ENCODE results near the gene PKNOX2. TPM values are rescaled to one million over a fixed set of nuclear protein-coding genes. Genes with fewer than 3 reads are reported as not detected.

The PKNOX2 gene
- total RNA-seq, 2 experiments from 2014 or later, result not detected

- peaks cover 16% of the 10 kb centered on the region for H3K27me3 Mint-ChIP-seq
- H3K27ac Mint-ChIP-seq, result no peak overlapping the region
- no peak for DNase-seq
- ChIA-PET POLR2A (no interaction called here), CTCF (no interaction called here)
- no peaks in the 10 kb centered on the region for H3K4me1 Mint-ChIP-seq
- H3K4me3 Mint-ChIP-seq, result no peak overlapping the region
- H3K36me3 Mint-ChIP-seq (ENCODE audit: low read depth), result no peaks in the 10 kb centered on the region
- H3K9me3 Mint-ChIP-seq, result no peaks in the 10 kb centered on the region
Measured at GRCh38 chr11:125390946-125391345, 226.4 kb downstream of the PKNOX2 start.

- Mint-ChIP-seq H3K27ac (no peak overlapping the region), H3K27me3 (peaks cover 22% of the 10 kb centered on the region), H3K9me3 (no peaks in the 10 kb centered on the region), H3K4me3 (no peak overlapping the region), H3K4me1 (no peaks in the 10 kb centered on the region), H3K36me3 (ENCODE audit: low read depth) (no peaks in the 10 kb centered on the region)
- ChIA-PET CTCF (no interaction called here), POLR2A (no interaction called here)
- no peak for DNase-seq
Measured at GRCh38 chr11:125393331-125393730, 228.8 kb downstream of the PKNOX2 start.

- CTCF ChIA-PET, result no interaction called here
Measured at GRCh38 chr11:125394296-125394695, 229.7 kb downstream of the PKNOX2 start.

GRCh38 chr11:125397421-125397820 is 232.9 kb downstream of the PKNOX2 start:
- ChIA-PET CTCF (interaction anchor here (0.6 to 1.5 kb wide), 3 partner anchors 17 to 93 kb away, joined by 3 to 5 read pairs (median 4); no protein-coding TSS in a partner anchor), POLR2A (no interaction called here)
- Mint-ChIP-seq H3K36me3 (ENCODE audit: low read depth) (no peaks in the 10 kb centered on the region), H3K4me3 (no peak overlapping the region), H3K27me3 (peaks cover 22% of the 10 kb centered on the region), H3K4me1 (no peaks in the 10 kb centered on the region), H3K9me3 (no peaks in the 10 kb centered on the region), H3K27ac (no peak overlapping the region)
- DNase-seq, result no peak

More at GRCh38 chr11:125394296-125394695, 229.7 kb downstream of the PKNOX2 start:
- Mint-ChIP-seq H3K27me3 (peaks cover 22% of the 10 kb centered on the region), H3K4me3 (no peak overlapping the region), H3K27ac (no peak overlapping the region), H3K9me3 (no peaks in the 10 kb centered on the region), H3K36me3 (ENCODE audit: low read depth) (no peaks in the 10 kb centered on the region), H3K4me1 (no peaks in the 10 kb centered on the region)
- no peak for DNase-seq
- POLR2A ChIA-PET, result no interaction called here

- ChIA-PET CTCF (interaction anchor here (1.3 kb wide), 1 partner anchor 23 kb away, joined by 4 read pairs; no protein-coding TSS in a partner anchor), POLR2A (no interaction called here)
- Mint-ChIP-seq H3K27ac (no peak overlapping the region), H3K4me1 (no peaks in the 10 kb centered on the region), H3K9me3 (no peaks in the 10 kb centered on the region), H3K27me3 (peaks cover 26% of the 10 kb centered on the region), H3K36me3 (ENCODE audit: low read depth) (no peaks in the 10 kb centered on the region), H3K4me3 (no peak overlapping the region)
- DNase-seq, result no peak
Measured at GRCh38 chr11:125398475-125398874, 233.9 kb downstream of the PKNOX2 start.

- H3K27ac Mint-ChIP-seq, result no peak overlapping the region
- H3K27me3 Mint-ChIP-seq, result peaks cover 29% of the 10 kb centered on the region
- no peak overlapping the region for H3K4me3 Mint-ChIP-seq
- POLR2A ChIA-PET, result no interaction called here
- H3K36me3 Mint-ChIP-seq (ENCODE audit: low read depth), result no peaks in the 10 kb centered on the region
- H3K9me3 Mint-ChIP-seq, result no peaks in the 10 kb centered on the region
- CTCF ChIA-PET, result no interaction called here
- no peak for DNase-seq
- no peaks in the 10 kb centered on the region for H3K4me1 Mint-ChIP-seq
Measured at GRCh38 chr11:125398994-125399640, 234.6 kb downstream of the PKNOX2 start.

GRCh38 chr11:125399945-125400344 is 235.4 kb downstream of the PKNOX2 start:
- CTCF ChIA-PET, result interaction anchor here (1.1 kb wide), 1 partner anchor 247 kb away, joined by 3 read pairs; no protein-coding TSS in a partner anchor
- Mint-ChIP-seq H3K4me3 (no peak overlapping the region), H3K36me3 (ENCODE audit: low read depth) (no peaks in the 10 kb centered on the region), H3K4me1 (peaks cover 3% of the 10 kb centered on the region), H3K27me3 (peaks cover 34% of the 10 kb centered on the region), H3K9me3 (no peaks in the 10 kb centered on the region), H3K27ac (no peak overlapping the region)
- POLR2A ChIA-PET, result no interaction called here
- no peak for DNase-seq

GRCh38 chr11:125401235-125401634 is 236.7 kb downstream of the PKNOX2 start:
- no peak overlapping the region for H3K27ac Mint-ChIP-seq
- ChIA-PET CTCF (interaction anchor here (1.1 kb wide), 1 partner anchor 248 kb away, joined by 3 read pairs; no protein-coding TSS in a partner anchor), POLR2A (no interaction called here)
- H3K27me3 Mint-ChIP-seq, result peaks cover 32% of the 10 kb centered on the region
- no peaks in the 10 kb centered on the region for H3K9me3 Mint-ChIP-seq
- no peak for DNase-seq
- no peak overlapping the region for H3K4me3 Mint-ChIP-seq
- H3K36me3 Mint-ChIP-seq (ENCODE audit: low read depth), result no peaks in the 10 kb centered on the region
- H3K4me1 Mint-ChIP-seq, result peaks cover 4% of the 10 kb centered on the region

- H3K27me3 Mint-ChIP-seq, result peaks cover 32% of the 10 kb centered on the region
- no peak overlapping the region for H3K4me3 Mint-ChIP-seq
- no peak overlapping the region for H3K27ac Mint-ChIP-seq
- no peaks in the 10 kb centered on the region for H3K36me3 Mint-ChIP-seq (ENCODE audit: low read depth)
- CTCF ChIA-PET, result no interaction called here
- H3K4me1 Mint-ChIP-seq, result peaks cover 4% of the 10 kb centered on the region
- no peaks in the 10 kb centered on the region for H3K9me3 Mint-ChIP-seq
- no peak for DNase-seq
- POLR2A ChIA-PET, result no interaction called here
Measured at GRCh38 chr11:125401746-125402145, 237.2 kb downstream of the PKNOX2 start.

GRCh38 chr11:125402435-125402834 is 237.9 kb downstream of the PKNOX2 start:
- no peak for DNase-seq
- H3K4me3 Mint-ChIP-seq, result no peak overlapping the region
- no peaks in the 10 kb centered on the region for H3K9me3 Mint-ChIP-seq
- H3K27me3 Mint-ChIP-seq, result peaks cover 31% of the 10 kb centered on the region
- peaks cover 4% of the 10 kb centered on the region for H3K4me1 Mint-ChIP-seq
- H3K27ac Mint-ChIP-seq, result no peak overlapping the region
- H3K36me3 Mint-ChIP-seq (ENCODE audit: low read depth), result no peaks in the 10 kb centered on the region
- ChIA-PET POLR2A (no interaction called here), CTCF (no interaction called here)

- Mint-ChIP-seq H3K36me3 (ENCODE audit: low read depth) (no peaks in the 10 kb centered on the region), H3K27me3 (peaks cover 31% of the 10 kb centered on the region), H3K27ac (no peak overlapping the region), H3K9me3 (no peaks in the 10 kb centered on the region), H3K4me3 (no peak overlapping the region), H3K4me1 (peaks cover 4% of the 10 kb centered on the region)
- ChIA-PET POLR2A (no interaction called here), CTCF (interaction anchor here (0.6 to 1.7 kb wide), 3 partner anchors 9 to 180 kb away, joined by 3 to 5 read pairs (median 4); no protein-coding TSS in a partner anchor)
- DNase-seq, result no peak
Measured at GRCh38 chr11:125404157-125404810, 239.7 kb downstream of the PKNOX2 start.

- DNase-seq, result peak; percentile 68
- peaks cover 4% of the 10 kb centered on the region for H3K4me1 Mint-ChIP-seq
- no peak overlapping the region for H3K27ac Mint-ChIP-seq
- CTCF ChIA-PET, result interaction anchor here (0.7 to 1.7 kb wide), 5 partner anchors 8 to 41 kb away, joined by 3 to 5 read pairs (median 3); no protein-coding TSS in a partner anchor
- H3K9me3 Mint-ChIP-seq, result no peaks in the 10 kb centered on the region
- H3K27me3 Mint-ChIP-seq, result peaks cover 33% of the 10 kb centered on the region
- POLR2A ChIA-PET, result no interaction called here
- no peaks in the 10 kb centered on the region for H3K36me3 Mint-ChIP-seq (ENCODE audit: low read depth)
- H3K4me3 Mint-ChIP-seq, result no peak overlapping the region
Measured at GRCh38 chr11:125404811-125405790, 240.6 kb downstream of the PKNOX2 start.

- H3K36me3 Mint-ChIP-seq (ENCODE audit: low read depth), result no peaks in the 10 kb centered on the region
- no peaks in the 10 kb centered on the region for H3K9me3 Mint-ChIP-seq
- no peak for DNase-seq
- H3K4me1 Mint-ChIP-seq, result peaks cover 4% of the 10 kb centered on the region
- CTCF ChIA-PET, result no interaction called here
- H3K27me3 Mint-ChIP-seq, result peaks cover 29% of the 10 kb centered on the region
- POLR2A ChIA-PET, result no interaction called here
- H3K4me3 Mint-ChIP-seq, result no peak overlapping the region
- no peak overlapping the region for H3K27ac Mint-ChIP-seq
Measured at GRCh38 chr11:125407046-125407445, 242.5 kb downstream of the PKNOX2 start.
